Activated CD8-positive, alpha-beta memory T cell treated with anti-CD3 and anti-CD28 coated beads, Interleukin-2, amount 50 U/mL, for 1 hour (primary cell): Measurements from ENCODE around the gene ANGPTL2.
"Not testable (repeated sequence)": the region's sequence is repeated elsewhere in the genome, so short reads cannot be mapped to it uniquely, and the experiment has no call there.

Experiments used
- DNase-seq: peaks from one replicate; pipeline ENCODE4 v3.0.0-alpha.2; 2020; ENCODE audit errors: extremely low read depth

The ANGPTL2 gene, protein sequence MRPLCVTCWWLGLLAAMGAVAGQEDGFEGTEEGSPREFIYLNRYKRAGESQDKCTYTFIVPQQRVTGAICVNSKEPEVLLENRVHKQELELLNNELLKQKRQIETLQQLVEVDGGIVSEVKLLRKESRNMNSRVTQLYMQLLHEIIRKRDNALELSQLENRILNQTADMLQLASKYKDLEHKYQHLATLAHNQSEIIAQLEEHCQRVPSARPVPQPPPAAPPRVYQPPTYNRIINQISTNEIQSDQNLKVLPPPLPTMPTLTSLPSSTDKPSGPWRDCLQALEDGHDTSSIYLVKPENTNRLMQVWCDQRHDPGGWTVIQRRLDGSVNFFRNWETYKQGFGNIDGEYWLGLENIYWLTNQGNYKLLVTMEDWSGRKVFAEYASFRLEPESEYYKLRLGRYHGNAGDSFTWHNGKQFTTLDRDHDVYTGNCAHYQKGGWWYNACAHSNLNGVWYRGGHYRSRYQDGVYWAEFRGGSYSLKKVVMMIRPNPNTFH

DNA sequence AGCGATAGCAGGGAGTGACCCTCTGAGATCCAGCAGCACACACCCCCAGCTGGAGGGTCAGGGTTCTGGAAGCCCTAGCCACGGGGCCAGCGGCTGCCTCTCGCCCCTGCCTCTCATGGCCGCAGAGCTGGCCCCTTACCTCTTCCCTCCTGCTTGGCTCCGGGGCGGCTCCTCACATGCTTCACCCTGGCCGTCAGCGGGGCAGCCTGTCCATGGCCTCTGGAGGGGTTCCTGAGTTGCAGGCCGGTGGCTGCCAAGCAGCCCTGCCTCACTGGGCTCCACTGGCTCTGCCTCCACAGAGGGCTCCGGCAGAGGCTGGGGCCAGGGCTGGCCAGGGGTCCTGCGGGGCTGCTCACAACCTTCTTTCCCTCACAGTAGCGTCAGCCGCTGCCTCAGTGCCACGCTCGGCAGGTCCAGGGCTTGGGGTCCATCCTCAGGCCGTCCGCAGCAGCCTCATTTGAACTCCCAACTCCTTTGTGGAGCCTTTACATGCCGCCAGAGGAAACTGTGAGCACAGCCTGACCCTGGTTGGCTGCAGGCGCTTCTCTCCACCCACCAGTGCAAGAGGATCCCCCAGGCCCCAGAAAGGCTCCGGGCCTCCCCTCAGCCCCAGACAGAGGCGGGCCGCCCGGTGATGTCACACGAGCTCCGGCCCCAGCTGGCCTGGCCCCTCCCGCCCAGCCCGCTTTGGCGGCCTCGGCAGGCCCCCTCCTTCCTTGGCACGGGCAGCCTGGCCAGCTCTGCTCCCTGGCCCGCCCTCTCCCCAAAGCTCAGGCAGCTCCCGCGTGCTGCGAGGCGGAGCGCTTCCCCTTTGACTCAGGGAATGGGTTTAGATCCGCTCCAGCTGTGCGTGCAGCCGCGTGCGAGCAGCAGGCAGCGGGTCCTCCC, at the start of gene ANGPTL2:
TSS of gene ANGPTL2 (minus strand) at position 460 of the 888 bp plus-strand sequence. CDS start 13,904 bp downstream, outside the sequence.
- no peak for DNase-seq

- DNase-seq, result not testable (repeated sequence)
These were observed 48.9 kb upstream of the ANGPTL2 start for GRCh38 chr9:127171348-127171747.

DNA sequence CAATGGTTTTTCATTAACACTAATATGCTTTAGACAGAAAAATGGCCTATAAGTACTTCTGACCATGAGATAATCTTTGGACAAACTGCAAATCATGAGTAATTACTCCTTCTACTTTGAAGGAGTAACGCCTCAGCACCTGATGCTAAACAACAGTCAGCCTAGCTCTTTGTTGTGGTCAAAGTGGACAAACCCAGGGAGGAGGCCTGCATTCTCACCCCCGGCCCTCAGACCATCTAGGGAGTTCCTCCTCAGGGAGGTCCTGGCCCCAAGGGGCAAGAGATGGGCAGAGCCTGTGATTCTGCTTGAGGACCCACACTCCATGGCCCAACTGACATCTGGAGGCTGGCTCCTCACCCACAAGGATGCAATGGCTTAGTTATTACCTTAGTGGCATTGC, 48.2 kb upstream of the ANGPTL2 start:
- DNase-seq, result no peak

GRCh38 chr9:127170103-127170502, 47.7 kb upstream of the ANGPTL2 start:
- DNase-seq, result no peak

DNA sequence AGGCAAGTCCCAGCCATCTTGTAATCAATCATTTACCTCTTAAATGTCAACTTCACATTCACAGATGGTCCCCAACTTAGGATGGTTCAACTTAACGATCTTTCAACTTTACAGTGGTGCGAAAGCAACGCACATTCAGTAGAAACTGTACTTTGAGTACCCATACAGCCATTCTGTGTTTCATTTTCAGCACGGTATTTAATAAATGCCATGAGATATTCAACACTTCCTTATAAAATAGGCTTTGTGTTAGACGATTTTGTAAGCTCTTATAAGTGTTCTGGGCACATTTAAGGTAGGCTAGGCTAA, 47.1 kb upstream of the ANGPTL2 start:
- no peak for DNase-seq

GRCh38 chr9:127168756-127169574, 46.5 kb upstream of the ANGPTL2 start:
- no peak for DNase-seq

DNA sequence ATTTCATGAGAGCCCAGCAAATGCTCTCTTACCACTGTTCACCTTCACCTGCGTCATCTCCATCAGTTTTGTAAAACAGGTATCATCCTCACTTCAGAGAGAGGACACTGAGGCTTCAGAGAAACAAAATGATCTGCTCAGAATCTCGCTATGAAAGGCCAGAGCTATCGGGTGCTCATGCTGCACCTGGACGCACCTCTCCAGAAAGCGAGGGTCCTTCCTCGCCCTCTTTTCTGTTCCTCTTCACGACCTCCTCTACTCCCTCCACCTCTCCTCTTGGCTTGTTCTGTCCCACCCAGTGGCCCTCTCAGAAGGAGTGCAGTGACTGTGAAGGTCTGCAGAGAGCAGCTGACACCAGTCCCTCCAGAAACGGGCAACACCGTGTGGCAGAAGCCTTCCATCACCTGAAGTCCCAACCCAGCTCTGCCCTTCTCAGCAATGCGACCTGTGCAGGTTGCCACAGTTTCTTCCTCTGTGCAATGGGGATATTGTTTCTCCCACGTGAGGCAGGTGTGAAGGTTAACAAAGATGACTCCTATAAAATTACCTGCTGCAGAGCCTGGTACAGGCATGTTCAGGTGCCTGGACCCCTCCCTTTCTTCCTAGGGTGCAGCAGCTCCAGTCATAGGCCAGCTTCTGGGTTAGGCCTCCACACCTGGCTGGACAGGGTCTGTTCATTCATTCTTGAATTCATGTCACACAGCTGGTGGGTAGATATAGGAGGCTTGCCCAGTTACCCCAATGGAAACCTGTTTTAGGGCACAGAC, 45.3 kb upstream of the ANGPTL2 start:
- DNase-seq, result no peak

DNA sequence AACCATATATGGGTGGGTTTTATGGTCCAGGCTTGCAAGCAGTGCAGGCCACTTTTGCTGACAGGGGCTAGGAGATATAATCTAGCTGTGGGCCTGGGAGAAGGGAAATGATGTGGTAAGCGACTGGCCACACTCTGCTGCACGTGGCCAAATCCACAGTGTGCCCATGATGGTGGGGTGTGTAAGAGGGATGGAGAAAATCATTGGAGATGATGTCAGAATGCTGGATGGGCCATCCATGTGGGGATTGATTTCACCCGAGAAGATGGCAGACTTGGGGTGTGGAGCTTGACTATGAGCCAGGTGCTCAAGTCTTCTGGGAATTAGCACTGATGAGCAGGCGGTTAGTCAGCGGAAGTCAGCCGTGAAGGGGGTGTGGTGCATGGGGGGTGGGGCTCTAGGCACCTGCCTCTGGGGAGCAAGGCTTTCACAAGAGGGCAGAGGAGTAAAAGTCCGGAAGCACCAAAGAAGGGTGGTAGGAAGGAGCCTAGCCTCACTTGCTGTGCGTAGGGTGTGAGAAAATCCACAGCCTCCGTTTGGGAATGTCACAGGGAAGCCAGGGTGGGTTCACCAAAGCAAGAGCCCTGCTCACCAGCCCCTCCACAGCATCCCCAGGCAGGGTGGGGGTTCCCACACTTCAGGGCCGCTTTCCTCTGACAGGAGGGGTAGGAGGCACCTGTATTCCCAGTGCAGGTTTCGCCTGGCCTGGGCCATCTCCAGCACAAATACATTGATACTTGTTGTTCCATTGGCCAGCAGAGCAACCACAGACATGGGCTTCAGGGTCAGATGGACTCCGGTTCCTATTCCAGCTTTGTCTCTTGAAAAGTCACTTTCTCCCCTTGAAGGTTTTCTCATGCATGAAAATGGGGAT, 44.5 kb upstream of the ANGPTL2 start:
- no peak for DNase-seq

DNA sequence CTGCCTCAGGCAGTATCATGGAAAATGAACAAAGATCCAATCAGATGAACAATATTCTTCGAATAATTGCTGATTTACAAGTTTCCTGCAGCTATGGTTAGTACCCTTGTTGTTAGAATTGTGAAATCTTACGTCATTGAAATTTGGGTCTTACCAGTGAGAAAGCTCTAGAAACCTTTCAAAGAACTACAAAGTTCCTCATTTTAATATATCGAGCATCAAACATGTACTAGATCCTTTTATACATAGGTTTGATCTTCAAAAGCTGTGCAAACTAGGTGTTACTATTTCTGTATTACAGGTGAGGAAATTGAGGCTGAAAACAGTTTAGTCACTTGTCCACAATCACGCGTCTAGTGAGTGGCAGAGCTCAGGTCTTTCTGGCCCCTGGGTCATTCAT, 43.7 kb upstream of the ANGPTL2 start:
- DNase-seq, result no peak

GRCh38 chr9:127165116-127165515, 42.7 kb upstream of the ANGPTL2 start:
- no peak for DNase-seq

DNA sequence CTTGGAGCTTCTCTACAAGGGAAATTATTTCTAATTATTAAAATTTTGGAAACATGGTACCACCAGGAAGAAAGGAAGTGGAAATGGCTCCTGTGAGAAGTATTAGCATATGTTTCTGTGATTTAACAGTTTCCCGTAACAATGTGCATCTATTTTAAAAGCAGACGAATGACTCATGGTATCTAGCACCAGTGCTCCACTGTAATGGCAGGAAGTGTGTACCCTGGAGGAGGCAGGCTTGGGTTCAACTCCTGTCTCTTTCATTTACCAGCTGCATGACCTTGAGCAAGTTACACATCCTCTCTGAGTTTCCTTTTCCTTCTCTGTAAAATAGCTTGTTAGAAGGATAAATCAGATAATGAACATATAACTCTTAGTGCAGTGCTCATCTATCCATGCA, 41.0 kb upstream of the ANGPTL2 start:
- DNase-seq, result no peak

DNA sequence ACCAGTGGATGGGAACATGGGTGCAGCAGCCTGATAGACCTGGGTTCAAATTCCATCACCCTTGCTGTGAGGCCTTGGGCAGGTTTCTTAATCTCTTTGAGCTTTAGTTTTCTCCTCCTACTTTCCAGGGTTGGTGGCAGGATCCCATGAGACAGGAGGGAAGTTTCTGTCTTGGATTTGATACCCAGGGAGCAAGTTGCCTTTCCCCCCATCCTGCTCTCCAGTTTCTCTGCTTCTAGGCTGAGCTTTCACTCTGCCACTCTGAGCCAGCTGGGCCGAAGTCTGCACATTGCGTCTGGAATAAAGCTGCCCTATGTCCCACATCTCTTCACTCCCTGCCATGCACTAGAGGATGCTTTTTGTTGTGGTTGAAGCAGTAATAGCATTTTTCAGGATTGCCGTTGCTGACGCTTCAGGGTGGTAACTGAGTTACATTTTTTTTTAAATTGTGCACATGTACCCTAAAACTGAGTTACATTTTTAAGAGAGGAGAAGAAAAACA, 40.5 kb upstream of the ANGPTL2 start:
- no peak for DNase-seq

DNA sequence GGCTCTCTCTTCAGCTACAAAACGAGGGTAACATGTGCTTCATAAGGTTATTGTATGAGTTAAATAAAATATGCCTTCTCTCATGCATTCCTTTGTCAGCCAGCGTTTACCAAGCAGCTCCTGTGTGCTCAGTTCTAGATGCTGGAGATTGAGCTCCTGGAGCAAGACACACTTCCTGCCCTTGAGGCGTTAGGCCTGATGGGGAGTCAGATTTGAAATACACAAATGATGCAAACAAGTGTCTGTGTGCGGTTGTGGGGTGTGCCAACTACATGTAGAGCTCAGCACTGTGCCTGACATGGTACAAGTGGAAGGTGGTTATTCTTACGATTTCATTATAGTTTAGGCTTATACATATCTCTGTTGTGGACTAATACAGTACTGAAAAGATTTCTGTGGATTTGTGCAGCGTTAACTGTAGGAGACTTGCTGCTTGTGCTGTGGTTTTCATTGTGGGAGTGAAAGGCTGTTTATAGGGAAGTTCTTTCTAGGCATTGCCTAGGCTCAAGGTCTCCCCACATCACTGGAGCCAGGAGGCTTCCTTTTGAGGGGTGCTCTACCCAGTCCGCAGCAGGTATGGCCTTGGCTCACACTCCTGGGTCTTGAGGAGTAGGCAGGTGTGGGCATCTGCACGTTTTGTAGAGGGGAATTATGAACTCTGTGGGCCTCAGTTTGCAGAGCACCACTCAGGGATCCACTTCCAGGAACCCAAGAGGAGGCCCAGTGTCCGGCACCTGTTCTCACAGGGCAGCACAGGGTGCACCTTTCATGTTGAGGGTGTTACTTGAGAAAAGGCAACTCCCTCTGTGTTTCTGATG, 39.8 kb upstream of the ANGPTL2 start:
- DNase-seq, result no peak

GRCh38 chr9:127161081-127161624, 38.7 kb upstream of the ANGPTL2 start:
- DNase-seq, result no peak

DNA sequence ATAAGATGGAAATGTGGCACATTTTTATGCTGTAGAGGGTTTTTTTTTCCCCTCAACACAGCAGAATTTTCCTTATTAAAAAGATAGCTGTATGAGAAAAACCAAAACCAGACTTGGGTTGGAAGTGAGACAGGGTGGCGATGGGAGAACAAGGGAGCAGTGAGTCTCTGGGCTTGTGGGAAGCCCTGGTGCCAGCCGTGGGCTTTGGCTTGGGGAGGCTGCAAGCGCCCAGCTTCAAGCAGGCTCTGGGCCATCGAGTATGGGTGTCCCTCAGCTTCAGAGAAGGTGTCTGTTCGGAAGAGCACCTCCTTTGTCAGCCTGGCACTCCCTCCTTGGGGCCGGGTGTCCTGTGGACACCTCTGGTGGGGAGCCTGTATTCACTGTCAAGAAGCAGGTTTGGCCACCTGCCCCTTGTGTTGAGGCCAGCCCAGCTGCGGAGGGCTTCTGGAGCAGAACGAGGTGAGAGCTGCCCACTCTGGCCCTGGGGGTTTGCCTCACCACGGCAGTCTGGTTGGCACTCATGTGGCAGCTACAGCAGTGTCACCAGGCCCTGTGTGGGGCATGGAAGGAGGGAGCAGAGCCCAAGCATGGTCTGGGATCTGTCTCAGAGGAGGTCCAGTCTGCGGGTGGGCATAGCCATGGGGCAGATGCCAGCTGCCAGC, 37.6 kb upstream of the ANGPTL2 start:
- DNase-seq, result no peak

DNA sequence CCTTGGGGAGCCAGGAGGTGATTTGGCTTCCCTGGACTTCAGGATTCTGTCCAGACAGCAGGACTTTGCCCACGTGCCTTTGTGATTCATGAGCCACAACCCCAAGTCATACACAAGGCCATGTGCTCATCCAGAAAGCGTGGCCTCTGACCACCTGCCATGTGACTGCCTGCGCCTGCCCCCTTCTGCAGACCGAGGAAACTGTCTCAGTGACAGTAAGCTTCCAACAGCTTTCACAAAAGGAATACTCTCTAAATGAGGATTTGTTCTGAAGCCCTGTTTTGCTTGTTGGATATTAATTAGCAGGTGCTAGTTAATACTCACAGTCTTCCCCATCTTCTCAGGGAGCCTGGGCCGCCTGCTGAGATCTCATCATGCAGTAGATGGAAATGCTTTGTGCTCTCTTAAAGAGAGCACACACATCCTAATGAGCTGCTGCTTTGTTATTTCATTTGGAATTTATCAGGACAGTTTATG, 36.9 kb upstream of the ANGPTL2 start:
- DNase-seq, result no peak

DNA sequence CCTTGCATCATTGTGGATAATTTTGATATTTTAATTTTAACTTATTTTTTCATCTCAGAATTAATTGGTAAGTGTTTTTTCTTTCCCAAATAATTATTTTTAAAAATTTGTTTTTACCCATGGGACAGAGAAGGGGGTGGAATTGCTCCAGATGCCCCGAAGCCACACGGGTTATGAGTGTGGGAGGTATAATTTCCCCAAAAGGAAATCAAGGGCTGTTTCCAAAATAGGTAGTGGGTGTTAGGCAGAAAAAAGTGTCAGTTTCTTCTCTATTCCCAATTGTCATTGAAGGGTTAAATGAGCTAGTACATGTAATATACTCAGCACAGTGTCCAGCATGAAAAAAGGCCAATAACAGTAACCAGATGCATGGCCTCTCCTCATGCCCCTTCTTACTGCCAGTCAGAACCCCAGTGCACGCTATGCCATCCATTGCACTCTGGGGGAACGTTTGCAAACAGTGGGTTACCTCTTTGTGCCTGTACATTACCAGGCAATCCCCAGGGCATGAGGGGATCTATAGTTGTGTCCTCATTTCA, 36.4 kb upstream of the ANGPTL2 start:
- no peak for DNase-seq
